ENCODE data around the gene RING1.

The RING1 gene

GRCh38 chr6:33206027-33206863 is 2.1 kb upstream of the RING1 start:
- Histone ChIP-seq H2AFZ (no peak overlapping the region), H3K36me3 (ENCODE audit: control insufficient read depth, insufficient read depth, low read length) (no peaks in the 10 kb centered on the region), H3K4me2 (ENCODE audit: low read length) (no peak overlapping the region), H3K9me3 (ENCODE audit: control insufficient read depth, low read length) (no peaks in the 10 kb centered on the region), H3K79me2 (peaks cover 23% of the 10 kb centered on the region), H3K4me3 (ENCODE audit: low read depth, low read length) (no peak overlapping the region), H3K27me3 (ENCODE audit: control insufficient read depth, insufficient read depth, low read length) (no peaks in the 10 kb centered on the region), H3K9ac (no peak overlapping the region), H3K4me1 (peaks cover 26% of the 10 kb centered on the region), H3K27ac (no peak overlapping the region)
- TF ChIP-seq, protein P1, sequence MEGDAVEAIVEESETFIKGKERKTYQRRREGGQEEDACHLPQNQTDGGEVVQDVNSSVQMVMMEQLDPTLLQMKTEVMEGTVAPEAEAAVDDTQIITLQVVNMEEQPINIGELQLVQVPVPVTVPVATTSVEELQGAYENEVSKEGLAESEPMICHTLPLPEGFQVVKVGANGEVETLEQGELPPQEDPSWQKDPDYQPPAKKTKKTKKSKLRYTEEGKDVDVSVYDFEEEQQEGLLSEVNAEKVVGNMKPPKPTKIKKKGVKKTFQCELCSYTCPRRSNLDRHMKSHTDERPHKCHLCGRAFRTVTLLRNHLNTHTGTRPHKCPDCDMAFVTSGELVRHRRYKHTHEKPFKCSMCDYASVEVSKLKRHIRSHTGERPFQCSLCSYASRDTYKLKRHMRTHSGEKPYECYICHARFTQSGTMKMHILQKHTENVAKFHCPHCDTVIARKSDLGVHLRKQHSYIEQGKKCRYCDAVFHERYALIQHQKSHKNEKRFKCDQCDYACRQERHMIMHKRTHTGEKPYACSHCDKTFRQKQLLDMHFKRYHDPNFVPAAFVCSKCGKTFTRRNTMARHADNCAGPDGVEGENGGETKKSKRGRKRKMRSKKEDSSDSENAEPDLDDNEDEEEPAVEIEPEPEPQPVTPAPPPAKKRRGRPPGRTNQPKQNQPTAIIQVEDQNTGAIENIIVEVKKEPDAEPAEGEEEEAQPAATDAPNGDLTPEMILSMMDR (IDR thresholded peaks at IDR 0.05), result no peak

GRCh38 chr6:33206864-33207551 is 1.3 kb upstream of the RING1 start:
- H3K27ac ChIP-seq, result no peak overlapping the region
- H3K9ac ChIP-seq, result no peak overlapping the region
- no peaks in the 10 kb centered on the region for H3K9me3 ChIP-seq (ENCODE audit: control insufficient read depth, low read length)
- peaks cover 16% of the 10 kb centered on the region for H3K79me2 ChIP-seq
- H3K4me3 ChIP-seq (ENCODE audit: low read depth, low read length), result peak overlapping the region; percentile 87
- no peaks in the 10 kb centered on the region for H3K36me3 ChIP-seq (ENCODE audit: control insufficient read depth, insufficient read depth, low read length)
- H3K4me2 ChIP-seq (ENCODE audit: low read length), result peak overlapping the region; percentile 87
- no peak overlapping the region for H2AFZ ChIP-seq
- TF ChIP-seq, protein P1 (IDR thresholded peaks at IDR 0.05), result no peak
- no peaks in the 10 kb centered on the region for H3K27me3 ChIP-seq (ENCODE audit: control insufficient read depth, insufficient read depth, low read length)
- H3K4me1 ChIP-seq, result peaks cover 19% of the 10 kb centered on the region

DNA sequence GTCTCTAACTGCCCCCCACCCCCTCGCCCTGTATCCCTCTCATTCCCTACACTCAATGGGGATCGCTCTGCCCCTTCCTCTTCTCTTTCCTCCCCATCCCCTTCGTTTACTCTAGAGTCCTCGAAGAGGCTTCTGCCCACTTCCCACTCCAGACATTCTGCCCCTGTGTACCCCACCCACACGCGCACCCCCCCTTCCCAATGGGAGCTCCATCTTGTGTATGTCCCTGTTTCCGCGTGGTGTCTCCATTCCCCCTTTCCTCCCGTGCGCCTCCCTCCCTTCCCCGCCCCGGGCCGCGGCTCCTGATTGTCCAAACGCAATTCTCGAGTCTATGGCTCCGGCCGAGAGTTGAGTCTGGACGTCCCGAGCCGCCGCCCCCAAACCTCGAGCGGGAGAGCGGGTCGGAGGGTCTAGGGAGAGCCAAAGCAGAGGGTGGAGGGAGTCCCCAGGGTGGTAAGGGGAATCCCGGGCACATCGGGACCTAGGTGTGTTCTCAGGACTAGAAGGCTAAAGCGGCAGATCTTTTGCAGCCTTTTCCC is 679 bp upstream of the RING1 start:
- no peaks in the 10 kb centered on the region for H3K27me3 ChIP-seq (ENCODE audit: control insufficient read depth, insufficient read depth, low read length)
- peak overlapping the region; percentile 91 for H2AFZ ChIP-seq
- H3K9me3 ChIP-seq (ENCODE audit: control insufficient read depth, low read length), result no peaks in the 10 kb centered on the region
- H3K27ac ChIP-seq, result peak overlapping the region; percentile 83
- H3K4me3 ChIP-seq (ENCODE audit: low read depth, low read length), result peak overlapping the region; percentile 87
- H3K4me1 ChIP-seq, result peaks cover 14% of the 10 kb centered on the region
- peak overlapping the region; percentile 87 for H3K4me2 ChIP-seq (ENCODE audit: low read length)
- peaks cover 10% of the 10 kb centered on the region for H3K79me2 ChIP-seq
- H3K9ac ChIP-seq, result peak overlapping the region; percentile 33
- TF ChIP-seq, protein P1 (IDR thresholded peaks at IDR 0.05), result no peak
- no peaks in the 10 kb centered on the region for H3K36me3 ChIP-seq (ENCODE audit: control insufficient read depth, insufficient read depth, low read length)

DNA sequence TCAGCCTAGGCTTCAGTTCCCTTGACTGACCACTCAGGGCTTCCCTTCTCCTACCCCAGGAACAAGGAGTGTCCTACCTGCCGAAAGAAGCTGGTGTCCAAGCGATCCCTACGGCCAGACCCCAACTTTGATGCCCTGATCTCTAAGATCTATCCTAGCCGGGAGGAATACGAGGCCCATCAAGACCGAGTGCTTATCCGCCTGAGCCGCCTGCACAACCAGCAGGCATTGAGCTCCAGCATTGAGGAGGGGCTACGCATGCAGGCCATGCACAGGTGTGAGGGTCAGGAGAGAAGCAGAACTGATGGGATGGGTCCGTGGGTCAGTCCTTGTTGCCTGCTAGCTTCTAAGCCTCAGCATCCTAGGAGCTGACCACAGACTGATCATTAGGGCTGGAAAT is 1.6 kb downstream of the RING1 start:
- no peak overlapping the region for H3K9ac ChIP-seq

More for the DNA sequence above, 1.6 kb downstream of the RING1 start:
- H3K4me2 ChIP-seq (ENCODE audit: low read length), result no peak overlapping the region
- no peaks in the 10 kb centered on the region for H3K9me3 ChIP-seq (ENCODE audit: control insufficient read depth, low read length)
- H3K4me1 ChIP-seq, result peaks cover 19% of the 10 kb centered on the region
- H3K4me3 ChIP-seq (ENCODE audit: low read depth, low read length), result no peak overlapping the region
- TF ChIP-seq, protein P1 (IDR thresholded peaks at IDR 0.05), result no peak
- no peaks in the 10 kb centered on the region for H3K27me3 ChIP-seq (ENCODE audit: control insufficient read depth, insufficient read depth, low read length)
- no peak overlapping the region for H3K27ac ChIP-seq
- H3K79me2 ChIP-seq, result no peaks in the 10 kb centered on the region
- H3K36me3 ChIP-seq (ENCODE audit: control insufficient read depth, insufficient read depth, low read length), result no peaks in the 10 kb centered on the region
- no peak overlapping the region for H2AFZ ChIP-seq
